HG02938 (cell line): ENCODE data around the gene SPI1.
"Not testable (repeated sequence)": the region's sequence is repeated elsewhere in the genome, so short reads cannot be mapped to it uniquely, and the experiment has no call there.

Experiments
- ATAC-seq: cut with Tn5 transposase; IDR thresholded peaks from one replicate; pipeline ENCODE4 v1.9.1; 2021; ENCODE audit warnings: mild to moderate bottlenecking, moderate library complexity; ENCODE audit not compliant: unreplicated experiment

The SPI1 gene

GRCh38 chr11:47328449-47329390 is 49.6 kb downstream of the SPI1 start:
- ATAC-seq, result peak; percentile 48

DNA sequence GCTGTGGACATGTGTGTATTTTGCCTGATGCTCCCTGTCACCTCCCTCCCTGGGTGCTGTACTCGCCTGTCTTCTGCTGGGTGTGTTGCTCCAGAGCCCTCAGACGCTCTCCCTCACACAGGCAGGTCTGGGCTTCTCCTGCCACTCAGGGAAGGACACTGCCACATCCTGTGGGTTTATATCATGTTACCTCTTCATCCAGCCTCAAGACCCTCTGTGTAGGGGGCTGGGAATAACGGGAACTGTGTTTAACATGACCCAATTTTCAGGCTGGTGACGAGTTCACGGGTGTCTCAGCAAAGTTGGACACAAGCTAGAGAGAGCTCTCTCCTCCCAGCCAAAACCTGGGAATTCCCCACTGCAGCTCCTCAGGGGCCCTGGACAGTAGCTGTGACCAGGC is 50.4 kb downstream of the SPI1 start:
- ATAC-seq, result no peak

- ATAC-seq, result no peak
Observed at GRCh38 chr11:47327025-47327424, 51.3 kb downstream of the SPI1 start.

GRCh38 chr11:47326198-47326597 is 52.1 kb downstream of the SPI1 start:
- no peak for ATAC-seq

- ATAC-seq, result no peak
Observed at GRCh38 chr11:47325271-47326041, 52.9 kb downstream of the SPI1 start.

- no peak for ATAC-seq
Observed at GRCh38 chr11:47324520-47324919, 53.8 kb downstream of the SPI1 start.

GRCh38 chr11:47318166-47318565 is 60.2 kb downstream of the SPI1 start:
- ATAC-seq, result no peak

DNA sequence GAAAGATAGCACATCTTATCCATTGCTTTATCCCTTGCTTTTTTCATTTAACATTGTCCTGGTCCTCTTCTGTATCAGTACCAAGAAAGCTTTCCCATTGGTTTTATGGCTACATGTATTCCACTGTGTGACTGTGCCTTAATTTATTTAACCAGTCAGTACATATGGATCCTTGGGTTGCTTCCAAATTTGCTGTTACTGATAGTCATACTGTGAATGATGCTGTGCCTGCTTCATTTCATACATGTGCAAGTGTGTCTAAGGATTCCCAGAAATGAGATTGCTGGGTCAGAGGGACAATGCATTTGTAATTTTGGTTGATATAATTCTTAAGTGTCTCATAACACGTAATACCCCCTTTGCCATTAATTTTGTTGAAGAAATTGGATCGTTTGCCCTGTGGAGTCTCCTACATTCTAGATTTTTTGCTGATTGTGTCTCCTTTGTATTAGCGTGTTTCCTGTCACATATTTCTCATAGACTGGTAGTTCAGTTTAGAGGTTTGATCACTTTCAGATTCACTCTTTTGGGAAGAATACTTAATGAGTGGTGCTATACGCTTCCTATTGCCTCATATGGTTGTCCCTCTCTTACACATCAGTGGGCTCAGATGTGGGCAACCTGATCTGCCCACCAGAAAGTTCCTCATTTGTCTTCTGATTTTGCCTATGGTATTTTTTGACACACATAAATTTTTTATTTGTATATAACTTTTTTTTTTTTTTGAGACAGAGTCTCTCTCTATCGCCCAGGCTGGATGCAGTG is 61.1 kb downstream of the SPI1 start:
- peak; percentile 73 for ATAC-seq

- not testable (repeated sequence) for ATAC-seq
Observed at GRCh38 chr11:47316501-47316900, 61.8 kb downstream of the SPI1 start.

- ATAC-seq, result no peak
Observed at GRCh38 chr11:47314992-47315391, 63.4 kb downstream of the SPI1 start.

- ATAC-seq, result no peak
Observed at GRCh38 chr11:47308050-47308823, 70.1 kb downstream of the SPI1 start.

GRCh38 chr11:47306484-47306844 is 71.9 kb downstream of the SPI1 start:
- ATAC-seq, result no peak

DNA sequence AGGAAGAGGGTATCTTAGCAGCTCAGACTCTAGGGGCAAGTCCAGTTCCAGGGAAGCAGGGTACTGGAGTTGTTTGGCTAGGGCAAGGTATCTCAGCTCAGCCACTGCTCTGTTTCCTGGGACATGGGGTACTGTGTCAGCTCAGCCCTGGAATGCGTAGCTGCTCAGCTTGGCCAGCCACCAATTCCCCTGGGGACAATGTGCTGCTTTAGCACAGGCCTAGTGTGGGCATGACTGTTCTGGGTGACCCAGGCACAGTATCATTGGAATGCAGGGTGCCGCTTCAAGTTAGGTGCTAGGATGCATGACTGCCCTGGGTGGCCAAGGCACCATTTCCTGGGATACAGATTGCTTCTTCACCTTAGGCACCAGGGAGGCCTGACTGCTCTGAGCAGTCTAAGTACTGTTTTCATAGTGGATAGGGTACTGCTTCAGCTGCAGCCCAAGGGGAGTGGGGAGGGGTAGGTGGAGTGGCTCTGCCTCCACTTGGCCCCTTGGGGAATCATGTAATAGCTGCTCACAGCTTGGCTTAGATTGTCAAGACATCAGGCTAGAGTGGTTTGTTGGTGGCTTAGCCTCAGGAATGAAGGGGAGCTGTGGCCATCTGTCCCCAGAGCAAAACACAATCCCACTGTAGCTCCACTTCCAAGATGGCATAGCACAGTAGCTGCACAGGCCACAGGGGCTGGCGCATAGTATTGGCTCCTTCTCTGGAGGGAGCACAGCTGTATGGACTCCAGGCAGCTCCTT is 72.4 kb downstream of the SPI1 start:
- no peak for ATAC-seq
